ELR (cell line): ENCODE results near the gene MPI.

Experiments
- DNase-seq: peaks from one replicate; pipeline ENCODE4 v3.0.0-alpha.2; 2015; ENCODE audit warnings: low read depth

Gene MPI, protein sequence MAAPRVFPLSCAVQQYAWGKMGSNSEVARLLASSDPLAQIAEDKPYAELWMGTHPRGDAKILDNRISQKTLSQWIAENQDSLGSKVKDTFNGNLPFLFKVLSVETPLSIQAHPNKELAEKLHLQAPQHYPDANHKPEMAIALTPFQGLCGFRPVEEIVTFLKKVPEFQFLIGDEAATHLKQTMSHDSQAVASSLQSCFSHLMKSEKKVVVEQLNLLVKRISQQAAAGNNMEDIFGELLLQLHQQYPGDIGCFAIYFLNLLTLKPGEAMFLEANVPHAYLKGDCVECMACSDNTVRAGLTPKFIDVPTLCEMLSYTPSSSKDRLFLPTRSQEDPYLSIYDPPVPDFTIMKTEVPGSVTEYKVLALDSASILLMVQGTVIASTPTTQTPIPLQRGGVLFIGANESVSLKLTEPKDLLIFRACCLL

DNA sequence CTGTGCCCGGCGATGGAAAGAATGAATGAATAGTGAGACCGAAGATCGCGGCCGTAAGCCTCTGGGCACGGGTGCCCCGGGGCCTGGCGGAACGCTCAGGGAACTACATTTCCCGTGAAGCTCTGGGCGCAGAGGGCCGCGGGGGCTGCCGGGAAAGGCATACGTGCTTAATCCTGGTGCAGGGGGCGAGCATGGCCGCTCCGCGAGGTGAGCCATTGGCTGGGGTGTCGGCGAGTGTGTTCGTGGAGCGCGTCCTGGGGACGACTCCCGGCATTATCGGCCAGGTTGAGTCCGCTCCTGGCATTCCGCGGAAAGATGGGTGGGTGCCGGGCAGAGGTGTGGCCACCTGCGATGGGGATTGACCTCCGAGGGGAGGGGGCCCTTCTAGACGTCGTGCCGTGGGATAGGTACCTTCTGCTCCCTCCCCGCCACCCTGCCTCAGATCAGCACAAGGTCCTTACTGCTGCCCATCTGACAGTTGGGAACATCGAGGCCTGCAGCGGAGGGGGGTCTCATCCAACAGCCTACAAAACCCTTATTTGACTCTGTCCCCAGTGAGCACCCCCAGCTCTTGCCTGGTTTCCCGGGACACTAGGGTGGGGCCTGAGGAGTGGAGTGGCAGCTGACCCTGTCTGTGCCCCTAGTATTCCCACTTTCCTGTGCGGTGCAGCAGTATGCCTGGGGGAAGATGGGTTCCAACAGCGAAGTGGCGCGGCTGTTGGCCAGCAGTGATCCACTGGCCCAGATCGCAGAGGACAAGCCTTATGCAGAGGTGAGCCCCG is at the start of gene MPI:
MPI (plus strand) TSS at position 160 of the 782 bp plus-strand sequence; CDS start at position 192, 32 bp downstream.
- DNase-seq, result peak; percentile 88

DNA sequence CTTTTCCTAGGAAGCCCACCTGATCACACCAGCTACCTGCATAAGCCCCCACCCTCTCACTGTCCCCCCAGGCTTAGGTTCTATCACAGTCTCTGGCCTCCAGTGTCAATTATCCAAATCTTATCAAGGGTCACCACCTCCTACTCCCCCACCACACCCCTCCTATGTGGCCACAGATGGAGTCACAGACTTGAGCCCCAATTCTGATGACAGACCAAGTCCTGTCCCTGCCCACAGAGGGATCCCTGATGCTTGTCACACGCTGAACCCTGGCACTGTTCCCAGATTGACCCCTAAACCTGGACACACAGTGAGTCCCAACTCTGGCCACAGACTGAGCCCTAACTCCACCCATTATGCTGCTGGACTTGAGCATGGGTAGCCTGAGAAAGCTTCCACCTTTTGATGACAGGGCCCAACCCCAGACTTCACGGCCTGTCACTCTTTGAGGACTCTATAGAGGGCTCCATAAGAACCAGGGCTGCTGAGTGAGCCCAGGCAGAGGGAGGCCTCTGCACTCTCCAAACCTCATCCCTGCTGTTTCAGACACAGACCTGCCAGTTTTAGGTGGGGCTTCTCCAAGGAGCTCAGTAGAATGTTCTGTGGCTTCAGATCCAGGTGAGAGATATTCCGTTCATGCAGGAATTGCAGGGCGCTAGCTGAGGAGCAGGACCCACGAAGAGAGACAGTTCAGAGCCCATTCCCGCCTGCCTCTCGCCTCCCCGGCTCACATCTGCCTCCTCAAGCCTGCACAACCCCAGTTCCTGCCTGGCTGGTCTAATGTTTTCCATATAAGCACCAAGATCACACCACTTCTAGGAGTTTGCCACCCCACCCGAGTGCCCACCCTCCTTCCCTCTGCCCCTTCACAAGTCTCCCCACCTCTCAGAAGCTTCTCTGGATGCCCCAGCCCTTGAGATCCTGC is 48.7 kb upstream of the MPI start:
- no peak for DNase-seq

DNA sequence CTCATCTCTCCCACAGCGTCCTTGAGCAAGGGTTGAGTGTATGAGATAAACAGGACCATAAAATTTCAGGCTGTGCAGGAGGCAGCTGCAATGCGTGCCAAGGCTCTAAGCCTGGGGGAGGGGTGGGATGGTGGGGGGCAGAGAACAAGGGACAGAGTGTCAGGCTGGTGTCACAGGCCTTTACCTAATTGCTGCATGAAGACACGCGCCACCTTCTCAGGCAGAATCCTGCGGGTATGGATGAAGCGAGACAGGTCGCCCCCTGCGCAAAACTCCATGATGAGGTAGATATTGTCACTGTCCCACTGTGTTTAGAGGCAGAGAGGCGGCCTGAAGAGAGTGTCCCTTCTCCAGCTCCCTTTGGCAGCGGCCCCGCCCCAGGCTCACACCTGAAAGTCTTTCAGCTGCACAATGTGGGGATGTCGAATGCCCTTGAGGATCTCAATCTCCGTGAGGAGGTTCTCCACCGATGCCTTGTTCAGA is 47.9 kb upstream of the MPI start:
- DNase-seq, result no peak

DNA sequence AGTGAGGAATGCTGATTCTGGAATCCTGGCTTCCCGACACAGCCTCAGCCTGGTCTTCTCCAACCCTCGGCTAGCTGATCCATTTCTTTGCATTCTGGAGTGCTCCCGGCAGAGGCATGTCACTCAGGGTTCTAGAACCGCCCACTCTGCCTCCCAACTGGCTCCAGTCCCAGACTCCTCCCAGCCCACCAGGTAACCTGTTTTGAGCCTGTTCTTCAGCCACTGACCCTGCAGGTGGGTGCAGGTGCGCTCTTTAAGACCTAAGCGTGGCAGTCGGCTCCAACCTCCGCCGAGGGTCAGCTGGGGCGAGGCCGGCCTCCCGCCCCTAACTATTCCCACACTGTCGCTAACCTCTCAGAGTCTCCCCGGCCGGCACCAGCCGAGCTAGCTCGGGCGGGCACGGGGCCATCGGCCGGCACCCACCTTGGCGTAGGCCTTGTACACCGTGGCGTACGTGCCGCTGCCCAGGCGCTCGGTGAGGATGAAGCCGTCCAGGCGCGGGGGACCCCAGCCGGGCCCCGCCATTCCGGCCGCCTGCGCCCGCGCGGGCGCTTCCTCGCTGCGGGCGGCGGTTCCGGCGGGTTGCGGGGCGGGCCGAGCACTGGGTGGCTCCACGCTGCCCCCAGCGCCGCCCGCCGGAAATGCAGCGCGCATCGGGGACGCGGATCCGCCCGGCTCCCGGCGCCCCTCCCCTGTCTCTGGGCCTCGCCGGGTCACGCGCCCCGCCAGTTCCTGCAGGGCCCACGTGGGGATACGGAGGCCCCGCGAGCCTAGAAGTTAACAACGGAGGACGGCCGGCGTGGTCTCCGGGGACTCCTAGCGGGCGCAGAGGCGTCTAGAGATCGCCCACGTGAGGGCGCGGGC is 47.0 kb upstream of the MPI start, which contains the start of gene ULK3:
ULK3 (minus strand) TSS at position 576 of the 864 bp plus-strand sequence; CDS start at position 525, 51 bp downstream.
- DNase-seq, result peak; percentile 90

DNA sequence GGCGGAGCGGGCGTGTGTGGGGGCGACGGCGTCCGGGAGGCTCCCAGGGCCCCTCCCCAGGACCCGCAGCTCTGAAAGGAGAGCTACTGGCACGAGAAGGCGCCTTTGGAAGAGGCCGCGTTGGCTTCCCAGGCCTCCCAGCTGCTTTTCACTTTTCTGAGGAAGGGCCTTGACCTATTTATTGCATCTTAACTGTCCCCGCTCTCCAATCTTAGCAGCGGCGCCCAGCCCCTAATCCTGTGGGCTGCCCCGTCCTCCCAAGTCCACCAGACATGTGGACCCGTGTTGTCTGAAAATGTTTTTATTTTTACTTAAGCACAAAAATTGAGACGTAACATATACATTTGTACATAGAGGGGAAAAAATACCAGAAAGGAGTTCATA is 46.4 kb upstream of the MPI start:
- DNase-seq, result no peak

DNA sequence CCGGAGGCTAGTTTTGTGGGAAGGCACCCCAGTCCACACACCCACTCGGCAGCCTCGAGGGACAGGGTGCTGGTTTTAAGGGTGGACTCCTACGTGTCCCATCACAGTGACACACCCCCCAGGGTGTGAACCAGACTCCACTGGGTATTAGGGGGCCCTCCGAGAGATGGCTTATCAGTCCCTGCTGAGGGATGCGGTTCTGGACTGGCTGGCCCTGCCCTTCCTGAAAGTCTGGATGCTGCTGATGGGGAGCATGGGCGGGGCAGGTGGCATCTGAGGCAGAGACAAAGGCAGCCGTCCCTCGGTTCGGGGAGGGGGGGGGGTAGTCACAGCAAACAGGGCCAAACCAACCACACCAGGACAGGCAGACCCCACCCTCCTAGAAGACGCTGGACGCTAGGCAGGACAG is 45.9 kb upstream of the MPI start:
- no peak for DNase-seq

DNA sequence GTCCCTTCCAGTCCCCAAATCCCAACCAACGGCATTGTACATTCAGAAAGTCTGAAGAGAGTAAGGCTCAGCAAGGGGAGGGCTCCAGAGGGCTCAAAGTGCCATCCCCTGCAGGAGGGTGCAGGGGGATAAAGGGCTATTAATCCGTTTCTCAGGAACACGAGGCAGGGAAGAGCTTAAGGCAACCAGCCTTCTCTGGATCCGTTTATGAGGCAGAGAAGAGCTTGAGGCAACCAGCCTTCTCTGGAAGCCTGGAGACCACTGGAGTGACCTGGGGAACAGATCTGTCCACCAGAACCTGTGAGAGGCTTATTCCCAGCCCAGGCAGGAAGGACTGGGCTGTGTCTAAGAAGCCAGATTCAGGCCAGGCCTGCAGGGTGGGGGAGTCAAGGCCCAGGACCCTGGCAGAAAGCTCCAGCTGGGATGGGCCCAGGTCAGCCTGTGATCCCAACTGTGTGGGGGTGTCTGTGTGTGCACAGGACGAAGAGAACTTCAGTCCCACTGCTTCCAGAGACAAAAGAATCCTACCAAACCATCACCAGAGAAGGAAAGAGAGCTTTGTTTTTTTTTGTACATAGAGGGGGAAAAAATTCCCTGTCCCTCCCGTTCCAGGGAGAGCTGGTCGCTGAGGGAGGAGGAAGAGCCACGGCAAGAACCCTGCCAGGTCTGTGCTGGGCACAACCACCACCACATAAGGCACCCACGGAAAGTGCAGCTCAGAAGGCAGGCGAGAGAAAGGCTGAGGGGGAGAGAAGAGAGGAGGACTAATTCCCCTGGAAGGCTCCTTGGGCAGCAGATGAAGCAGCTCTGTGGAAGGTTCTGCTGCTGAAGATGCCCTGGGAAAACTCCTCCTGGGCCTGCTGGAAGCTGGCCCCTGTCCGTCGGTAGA is 45.3 kb upstream of the MPI start:
- DNase-seq, result no peak

DNA sequence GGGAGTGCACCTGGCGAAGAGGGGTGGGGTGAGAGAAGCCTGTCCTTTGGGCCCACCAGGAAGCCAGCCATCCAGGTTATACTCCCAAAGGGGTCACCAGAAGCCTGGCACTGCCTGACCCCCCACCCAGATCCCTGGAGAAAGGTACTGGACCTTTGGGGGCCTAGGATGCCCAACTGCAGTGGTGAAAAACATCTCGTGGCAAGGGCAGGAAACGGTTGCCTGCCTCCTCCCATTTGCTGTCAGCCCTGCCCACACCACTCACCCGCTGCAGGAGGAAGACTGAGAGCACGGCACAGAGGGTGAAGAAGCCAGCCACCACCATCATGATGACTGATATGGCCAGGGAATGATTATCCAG is 44.7 kb upstream of the MPI start:
- no peak for DNase-seq

DNA sequence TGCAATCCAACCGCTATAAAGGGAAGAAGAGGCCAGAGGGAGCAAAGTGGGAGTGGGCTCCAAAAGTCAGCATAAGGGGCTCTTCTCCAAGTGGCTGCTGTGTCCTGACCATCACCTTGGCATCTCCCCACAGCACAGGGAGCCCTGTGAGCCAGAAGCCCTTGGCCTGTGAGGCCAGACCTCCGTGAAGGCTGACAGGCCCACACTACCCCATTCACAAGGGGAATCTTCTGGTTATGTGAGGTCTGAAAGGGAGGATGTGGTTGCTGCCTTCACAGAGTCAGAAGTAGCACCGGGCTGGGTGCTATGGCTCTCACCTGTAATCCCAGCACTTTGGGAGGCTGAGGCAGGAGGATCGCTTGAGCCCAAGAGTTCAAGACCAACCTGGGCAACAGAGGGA is 44.3 kb upstream of the MPI start:
- DNase-seq, result no peak

DNA sequence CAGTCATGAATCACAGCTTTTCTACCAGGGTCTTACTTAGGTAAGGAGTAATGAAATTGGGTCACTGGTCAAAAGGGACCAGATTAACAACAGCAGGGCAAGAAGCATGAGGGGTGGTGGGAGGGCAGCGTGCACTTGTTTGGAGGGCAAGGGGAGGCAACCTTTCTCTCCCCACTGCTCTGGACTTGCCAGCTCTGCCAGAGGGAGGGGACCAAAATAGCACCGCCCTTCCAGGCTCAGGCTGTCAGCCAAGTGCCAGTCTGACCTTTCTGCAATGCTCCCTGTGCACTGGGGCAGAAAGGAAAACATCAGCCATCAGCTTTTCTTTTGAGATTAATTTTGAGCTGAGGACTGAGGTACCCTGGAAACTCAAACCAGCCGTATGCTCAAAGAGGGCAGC is 42.4 kb upstream of the MPI start:
- DNase-seq, result no peak

DNA sequence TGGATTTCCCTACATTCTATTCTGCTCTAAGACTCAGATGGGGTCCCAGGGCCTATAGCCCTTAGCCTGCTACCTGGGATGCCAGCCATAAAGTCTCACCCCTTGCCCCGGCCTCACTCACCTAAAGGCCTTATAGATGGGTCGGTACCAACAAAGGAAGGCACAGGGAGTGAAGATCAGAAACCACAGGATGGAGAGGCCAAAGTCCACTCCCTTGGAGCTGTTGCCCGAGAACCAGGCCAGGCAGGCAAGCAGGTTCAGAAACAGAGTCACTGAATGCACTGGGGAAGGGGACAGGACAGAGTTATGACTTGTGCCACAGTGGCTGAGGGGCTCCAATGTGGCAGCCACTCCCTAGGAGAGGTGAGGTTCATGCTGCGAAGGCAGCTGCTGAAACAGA is 39.4 kb upstream of the MPI start:
- DNase-seq, result no peak

DNA sequence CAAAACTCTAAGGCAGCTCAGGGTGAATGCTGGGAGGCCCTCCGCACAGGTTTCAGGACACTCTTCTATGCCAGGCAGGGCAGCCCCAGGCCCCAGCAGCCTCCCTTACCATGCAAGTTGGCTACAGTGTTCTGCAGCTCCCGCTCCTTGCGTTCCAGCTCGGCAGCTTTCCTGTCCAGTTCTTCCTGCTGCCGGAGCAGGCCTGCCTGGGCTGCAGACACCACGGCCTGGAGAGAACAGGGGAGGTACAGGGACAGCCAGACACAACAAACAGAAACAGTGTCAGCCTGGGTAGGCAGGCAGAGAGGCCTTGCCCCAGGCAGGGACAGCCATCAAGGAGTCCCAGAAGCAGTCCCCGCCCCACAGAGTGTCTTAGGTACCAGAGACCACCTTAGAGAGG is 37.9 kb upstream of the MPI start:
- no peak for DNase-seq

DNA sequence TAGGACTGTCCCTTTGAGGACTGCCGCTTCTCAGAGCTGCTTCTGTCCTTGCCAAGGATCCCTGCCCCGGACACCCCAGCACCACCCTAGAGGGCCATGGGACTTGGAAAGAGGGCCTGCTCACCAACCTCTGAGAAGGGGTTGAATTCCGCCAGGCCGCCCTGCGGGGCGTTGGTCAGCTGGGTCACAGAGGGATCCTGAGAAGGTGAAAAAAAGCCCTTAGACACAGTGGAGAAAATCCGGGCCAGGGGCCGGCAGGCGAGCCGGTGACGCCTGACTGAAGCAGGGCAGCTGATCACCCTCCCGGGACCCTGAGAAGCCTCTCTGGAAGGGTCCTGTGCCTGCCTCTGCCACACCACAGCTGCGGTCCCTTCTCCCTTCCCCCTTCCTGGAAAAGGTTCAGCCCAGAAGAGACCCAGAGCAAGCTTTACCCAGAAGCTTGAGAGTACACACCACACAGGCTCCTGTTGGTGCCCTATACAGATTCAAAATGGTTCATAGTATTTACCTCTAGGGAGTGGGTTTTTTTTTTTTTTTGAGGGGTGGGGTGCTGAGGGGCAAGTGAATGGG is 35.3 kb upstream of the MPI start:
- no peak for DNase-seq

DNA sequence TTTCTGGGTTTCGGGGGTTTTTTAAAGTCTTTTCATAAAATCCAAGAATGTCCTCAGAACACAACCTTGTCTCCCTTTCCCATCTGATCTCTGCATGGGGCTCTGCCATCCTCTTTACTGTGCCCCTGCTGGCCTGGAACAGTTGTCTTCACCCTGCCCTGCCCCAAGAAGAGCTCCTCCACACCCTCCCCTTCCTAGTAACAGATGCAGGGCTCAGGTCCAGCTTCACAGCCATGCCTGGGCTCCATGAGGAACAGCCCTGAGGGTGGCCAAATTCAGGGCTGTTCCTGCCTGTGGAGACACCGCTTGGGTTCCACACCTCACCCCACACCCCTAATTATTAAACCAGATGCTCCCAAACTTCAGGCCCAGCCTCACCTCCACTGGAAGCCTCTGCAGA is 34.0 kb upstream of the MPI start:
- no peak for DNase-seq

DNA sequence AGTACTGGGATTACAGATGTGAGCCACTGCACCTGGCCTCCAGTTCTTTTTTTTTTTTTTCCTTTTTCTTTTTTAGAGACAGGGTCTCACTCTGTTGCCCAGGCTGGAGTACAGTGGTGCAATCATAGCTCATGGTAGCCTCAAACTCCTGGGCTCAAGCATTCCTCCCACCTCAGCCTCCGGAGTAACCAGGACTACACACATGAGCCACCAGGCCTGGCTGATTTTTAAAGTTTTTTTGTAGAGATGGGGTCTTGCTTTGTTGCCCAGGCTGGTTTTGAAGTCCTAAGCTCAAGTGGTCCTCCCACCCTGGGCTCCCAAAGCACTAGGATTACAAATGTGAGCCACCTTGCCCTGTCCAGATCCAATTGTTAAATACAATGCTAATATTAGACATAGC is 33.3 kb upstream of the MPI start:
- DNase-seq, result no peak

DNA sequence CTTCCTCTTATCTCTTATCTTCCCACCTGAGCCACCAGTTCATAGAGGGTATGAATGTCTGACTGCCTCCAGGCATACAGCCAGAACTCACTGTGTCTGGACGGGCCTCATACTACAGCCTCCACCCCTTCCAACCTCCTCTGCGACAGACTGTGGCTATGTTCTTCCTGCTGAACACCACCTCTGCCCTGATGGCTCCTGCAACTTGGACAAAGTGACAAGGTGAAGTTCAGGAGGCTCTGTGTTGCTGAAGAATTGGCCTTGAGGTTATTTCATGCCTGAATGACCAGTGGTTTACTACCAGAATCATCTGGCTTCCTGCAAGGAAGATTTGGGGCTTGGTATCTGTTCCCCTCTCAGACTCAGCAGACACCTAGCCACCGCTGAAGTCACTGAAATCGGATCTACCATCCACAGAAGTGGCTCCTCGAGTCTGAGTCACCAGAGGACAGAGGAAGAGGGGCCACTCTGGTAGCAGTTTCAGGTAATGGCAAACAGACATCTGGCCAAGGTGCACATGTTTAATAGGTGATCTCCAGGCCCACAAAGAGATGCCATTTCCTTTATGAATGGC is 32.7 kb upstream of the MPI start:
- DNase-seq, result no peak

DNA sequence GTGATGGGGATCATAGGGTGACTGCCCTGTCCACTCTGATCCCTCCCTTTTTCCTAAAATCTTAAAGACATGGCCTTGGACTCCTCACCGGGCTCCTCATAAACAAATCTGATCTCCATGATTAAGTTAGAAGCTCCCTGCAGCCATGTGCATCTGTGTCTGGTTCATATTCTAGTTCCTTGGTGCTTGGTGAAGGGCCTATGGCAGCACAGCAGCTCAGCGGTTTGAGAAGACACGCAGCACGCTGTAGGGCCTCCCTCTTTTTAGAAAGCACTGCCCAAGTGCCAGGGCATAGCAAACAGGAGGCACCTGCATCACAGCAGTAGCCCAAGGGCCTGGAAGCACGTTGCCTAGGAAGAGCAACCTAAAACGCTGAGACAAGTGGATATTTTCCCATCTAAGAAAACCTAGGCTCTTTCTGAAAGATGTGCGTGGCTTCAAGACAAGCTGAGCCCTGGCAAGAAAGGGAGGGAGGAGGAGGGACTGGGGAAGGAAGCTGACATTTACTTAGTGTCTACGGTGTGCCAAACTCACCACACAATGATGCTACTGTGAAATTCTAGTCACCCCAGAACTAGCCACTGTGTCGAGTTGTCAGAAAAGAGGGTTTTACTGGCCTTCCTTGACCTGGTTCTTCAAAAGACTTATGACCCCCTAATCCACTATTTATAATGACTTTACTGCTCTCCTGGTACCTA is 32.0 kb upstream of the MPI start:
- DNase-seq, result no peak

DNA sequence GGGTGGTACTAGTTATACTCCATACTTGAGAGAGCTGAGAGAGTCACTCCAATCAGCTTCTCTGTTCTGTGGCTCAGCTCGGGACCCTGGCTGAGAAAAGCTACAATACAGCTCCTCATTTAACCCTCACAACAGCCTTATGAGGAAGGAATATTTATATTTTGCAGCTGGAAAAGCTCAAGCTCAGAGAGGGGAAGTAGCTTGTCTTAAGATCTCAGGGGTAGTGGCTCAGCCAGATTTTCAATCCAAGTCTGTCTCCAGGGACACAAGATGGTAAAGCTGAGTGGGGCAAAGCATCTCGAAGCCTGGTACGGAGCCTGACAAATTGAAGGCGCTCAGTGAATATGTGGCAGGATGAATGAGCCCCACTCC is 31.5 kb upstream of the MPI start:
- DNase-seq, result no peak
